HG03064 (cell line): ENCODE results near the gene TXN2.

Experiments
- ATAC-seq: cut with Tn5 transposase; IDR thresholded peaks from one replicate; pipeline ENCODE4 v1.9.1; 2021; ENCODE audit warnings: low read depth; ENCODE audit not compliant: unreplicated experiment

The TXN2 gene

DNA sequence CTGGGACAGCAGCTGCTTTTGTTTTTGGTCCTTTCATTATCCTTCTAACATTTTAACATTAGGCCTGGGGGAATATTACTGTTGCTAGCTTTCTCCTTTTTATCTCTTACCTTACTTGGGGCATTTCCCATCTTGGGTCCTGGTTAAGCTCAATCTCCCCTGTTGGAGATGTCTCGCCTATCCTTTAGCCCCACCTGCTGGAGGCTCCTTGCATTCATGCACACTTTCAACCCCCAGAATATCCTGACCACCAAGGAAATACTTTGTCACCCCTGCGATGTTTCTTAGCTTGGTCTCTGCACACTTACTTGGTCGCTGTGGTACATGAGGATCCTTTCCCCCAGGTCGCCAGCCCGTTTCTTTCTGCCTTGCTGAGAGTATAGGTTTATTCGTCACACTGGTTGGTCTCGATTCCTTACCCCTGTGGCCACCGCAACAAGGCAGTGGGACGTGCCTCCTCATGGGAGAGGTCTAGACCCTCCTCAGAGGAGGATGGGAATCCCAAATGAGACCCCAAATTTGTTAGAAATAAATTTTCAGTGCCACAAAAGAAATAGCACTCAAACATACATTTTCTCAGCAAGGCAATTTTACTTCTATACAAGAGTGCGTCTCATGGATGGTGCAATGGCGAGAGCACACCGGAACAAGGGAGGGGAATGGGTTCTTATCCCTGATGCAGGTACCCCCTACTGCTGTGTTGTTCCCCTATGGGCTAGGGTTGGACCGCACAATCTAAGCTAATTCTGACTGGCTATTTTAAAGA, 5.4 kb upstream of the TXN2 start:
- ATAC-seq = no peak

DNA sequence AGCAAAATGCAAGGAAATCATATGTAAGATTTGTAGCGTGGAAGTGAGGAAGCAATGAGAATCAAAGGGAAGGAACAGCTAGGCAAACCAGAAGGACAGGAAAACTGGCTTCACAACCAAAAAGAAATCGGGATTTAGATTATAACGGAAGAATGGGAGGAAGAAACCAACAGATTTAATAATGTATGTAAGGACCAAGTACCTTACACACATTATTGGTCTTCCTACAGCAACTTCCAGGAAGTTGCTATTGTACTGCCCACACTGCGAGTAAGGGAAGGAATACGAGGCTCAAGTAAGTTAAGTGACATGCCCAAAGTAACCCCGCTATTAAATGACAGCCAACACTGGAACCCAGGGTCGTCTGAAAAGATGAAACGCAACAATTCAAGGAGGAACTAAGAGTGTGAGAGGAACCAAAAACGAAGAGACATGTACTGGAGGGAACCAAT, 473 bp downstream of the TXN2 start:
- ATAC-seq = no peak

GRCh38 chr22:36478966-36479365, 2.5 kb downstream of the TXN2 start:
- ATAC-seq = no peak

DNA sequence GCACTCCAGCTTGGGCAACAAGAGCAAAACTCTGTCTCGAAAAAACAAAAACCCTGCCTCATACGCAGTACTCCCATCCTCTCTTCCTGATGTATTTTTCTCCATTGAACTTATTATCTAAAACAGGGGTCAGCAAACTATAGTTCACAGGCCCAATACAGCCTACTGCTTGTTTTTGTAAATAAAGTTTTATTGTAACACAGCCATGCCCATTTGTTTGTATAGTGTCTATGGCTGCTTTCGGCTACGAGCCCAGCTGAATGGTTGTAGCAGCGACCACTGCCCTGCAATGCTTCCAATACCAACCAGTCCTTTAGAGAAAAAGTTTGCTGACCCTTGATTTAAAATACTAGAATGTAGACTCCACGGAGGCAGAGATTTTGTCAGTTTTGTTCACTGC, 6.1 kb downstream of the TXN2 start:
- ATAC-seq = no peak

- ATAC-seq = no peak
Observed at GRCh38 chr22:36472689-36473088, 8.8 kb downstream of the TXN2 start.

GRCh38 chr22:36471341-36471821, 10.1 kb downstream of the TXN2 start:
- ATAC-seq = no peak

DNA sequence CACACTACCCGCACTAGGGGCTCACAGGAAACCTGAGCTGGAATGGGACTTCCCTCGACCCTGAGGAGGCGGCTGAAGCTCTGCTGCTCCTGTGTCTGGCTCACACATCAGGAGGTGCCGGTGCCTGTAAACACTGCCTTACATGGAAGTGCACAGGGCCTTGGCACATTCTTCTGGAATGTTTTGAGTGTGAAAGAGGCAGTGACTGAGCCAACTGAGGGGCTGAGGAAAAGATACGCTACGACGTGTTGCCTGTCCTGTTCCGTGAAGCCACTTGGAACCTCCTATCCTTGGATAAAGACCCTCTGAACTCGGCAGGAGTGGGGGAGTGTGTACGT, 10.5 kb downstream of the TXN2 start:
- no peak for ATAC-seq

- ATAC-seq = no peak
Observed at GRCh38 chr22:36470162-36470993, 11.1 kb downstream of the TXN2 start.

DNA sequence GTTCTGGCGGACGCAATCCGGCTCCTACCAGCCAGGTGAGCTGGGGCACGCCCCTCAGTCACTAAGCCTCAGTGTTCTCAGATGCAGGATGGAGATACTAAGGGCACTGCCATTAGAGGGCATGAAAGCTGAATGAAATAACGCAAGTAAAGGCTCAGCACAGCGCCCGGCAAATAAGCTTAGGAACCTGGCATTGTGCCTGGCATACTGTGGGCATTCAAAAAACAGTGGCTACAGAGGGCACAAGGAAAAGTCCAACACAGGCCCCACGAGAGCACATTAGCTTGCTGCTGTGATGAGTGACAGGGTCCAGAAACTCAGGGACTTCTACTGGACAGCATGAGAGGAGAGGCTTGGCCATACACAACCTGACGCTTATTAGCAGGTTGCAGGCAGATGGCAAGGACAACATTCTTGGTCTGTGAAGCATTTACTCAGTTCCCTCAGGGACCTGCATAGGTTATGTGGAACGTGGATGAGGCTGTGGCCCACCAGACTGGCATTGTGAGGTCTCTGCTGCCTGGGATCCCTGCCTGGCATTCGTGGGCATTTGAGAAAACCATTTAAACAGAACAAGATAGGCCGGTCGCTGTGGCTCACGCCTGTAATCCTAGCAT, 12.2 kb downstream of the TXN2 start:
- ATAC-seq = no peak

- ATAC-seq = no peak
Observed at GRCh38 chr22:36467946-36468345, 13.5 kb downstream of the TXN2 start.

- no peak for ATAC-seq
Observed at GRCh38 chr22:36467042-36467810, 14.2 kb downstream of the TXN2 start.

DNA sequence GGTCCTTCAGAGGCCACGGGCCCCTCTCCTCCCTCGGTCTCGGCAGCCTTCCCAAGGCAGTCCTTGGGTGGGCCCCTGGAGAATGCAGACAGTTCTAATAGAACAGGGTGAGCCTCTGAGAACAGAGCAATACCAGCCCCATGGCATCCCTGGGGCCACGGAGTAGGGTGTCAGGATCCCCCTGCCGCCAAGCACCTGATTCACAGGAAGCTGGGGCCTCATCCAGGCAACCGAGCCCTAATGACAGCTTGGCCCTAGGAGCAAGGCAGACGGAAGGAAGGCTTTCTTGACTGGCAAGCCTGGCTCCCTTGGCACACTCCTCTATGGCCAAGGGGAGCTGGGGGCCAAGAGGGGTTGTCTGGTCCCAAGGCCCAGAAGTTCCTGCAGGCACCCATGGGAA, 15.2 kb downstream of the TXN2 start:
- no peak for ATAC-seq

- ATAC-seq = no peak
Observed at GRCh38 chr22:36465232-36466021, 16.0 kb downstream of the TXN2 start.

GRCh38 chr22:36464715-36465231, 16.7 kb downstream of the TXN2 start:
- ATAC-seq = no peak

- no peak for ATAC-seq
Observed at GRCh38 chr22:36463783-36464184, 17.7 kb downstream of the TXN2 start.

GRCh38 chr22:36461665-36462649, 19.5 kb downstream of the TXN2 start:
- ATAC-seq = no peak

DNA sequence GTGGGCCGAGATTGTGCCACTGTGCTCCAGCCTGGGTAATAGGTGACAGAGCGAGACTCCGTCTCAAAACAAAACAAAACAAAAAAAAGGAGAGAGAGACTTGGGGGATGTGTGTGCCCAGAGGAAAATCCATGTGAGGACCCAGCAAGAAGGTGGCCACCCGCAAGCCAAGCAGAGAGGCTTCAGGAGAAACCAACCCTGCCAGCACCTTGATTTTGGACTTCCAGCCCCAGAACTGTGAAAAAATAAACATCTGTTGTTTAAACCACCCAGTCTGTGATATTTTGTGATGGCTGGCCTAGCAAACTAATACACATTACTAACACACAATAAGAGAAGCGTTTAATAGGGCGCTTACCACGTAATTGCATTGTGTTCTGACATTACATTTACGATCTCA, 21.2 kb downstream of the TXN2 start:
- no peak for ATAC-seq

- ATAC-seq = no peak
Observed at GRCh38 chr22:36457688-36458450, 23.6 kb downstream of the TXN2 start.
